Stimulated activated CD8-positive, alpha-beta memory T cell treated with anti-CD3 and anti-CD28 coated beads, Interleukin-15, amount 100 ng/mL, for 48 hours (primary cell): Measurements from ENCODE around the gene MED8.

Experiments used
- DNase-seq, 2 donors: peaks; one replicate each; pipeline ENCODE4 v3.0.0-alpha.2; 2020; ENCODE audit warnings: low read depth in 2 of 2

MED8 gene

GRCh38 chr1:43334453-43335205 lies 55.0 kb downstream of the MED8 start:
- no peak for DNase-seq
